ENCODE results near the gene DKC1.
"Not testable (repeated sequence)": the region's sequence is repeated elsewhere in the genome, so short reads cannot be mapped to it uniquely, and the experiment has no call there.

DKC1 gene

DNA sequence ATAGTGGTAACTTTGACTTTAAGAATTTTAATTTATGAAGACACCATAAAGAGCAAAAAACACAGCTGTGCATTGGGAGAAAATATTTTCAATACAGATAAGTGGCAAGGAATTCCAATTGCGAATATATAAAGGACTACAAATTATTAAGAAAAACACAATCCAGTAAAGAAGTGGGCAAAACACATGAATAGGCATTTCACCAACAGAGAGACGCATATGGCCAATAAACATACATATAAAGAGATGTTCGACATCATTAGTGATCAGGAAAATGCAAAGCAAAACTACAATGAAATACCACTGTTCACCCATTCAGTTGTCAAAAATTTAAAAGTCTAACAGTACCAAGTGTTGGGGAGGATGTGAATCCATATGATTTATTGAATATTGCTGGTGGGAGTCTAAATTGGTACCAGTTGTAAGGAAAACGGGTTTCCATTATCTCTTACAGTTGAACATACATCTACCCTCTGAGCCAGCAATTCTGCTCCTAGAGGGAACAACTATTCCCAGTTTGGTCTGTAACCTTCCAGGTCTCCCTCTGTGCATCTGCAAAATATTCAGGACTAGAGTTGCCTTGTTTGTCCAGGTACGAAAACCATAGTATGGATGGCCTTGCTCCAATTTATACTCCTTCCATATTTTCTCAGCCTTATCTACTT lies 44.3 kb downstream of the DKC1 start:
- WGBS (ENCODE audit: insufficient coverage, insufficient read length): no CpG with 5 or more reads among the region's 5 CpGs
- H3K27me3 ChIP-seq (ENCODE audit: control insufficient read depth, insufficient read depth, low read length): peaks cover 2% of the 10 kb centered on the region; the same call in 1 of the 2 replicates

GRCh38 chrX:154809939-154810665 lies 47.4 kb downstream of the DKC1 start:
- Histone ChIP-seq H3K4me3 (ENCODE audit: low read length) (no peak overlapping the region), H3K27me3 (ENCODE audit: control insufficient read depth, insufficient read depth, low read length) (no peaks in the 10 kb centered on the region), H3K36me3 (ENCODE audit: control insufficient read depth, insufficient read depth, low read length) (no peaks in the 10 kb centered on the region), H3K9me3 (ENCODE audit: control insufficient read depth, insufficient read depth, low read length) (no peaks in the 10 kb centered on the region), H3K27ac (ENCODE audit: low read length) (no peak overlapping the region), H3K4me1 (ENCODE audit: control insufficient read depth, insufficient read depth, low read length) (no peaks in the 10 kb centered on the region)
- no peak for DNase-seq (ENCODE audit: low read depth, low spot score)
- WGBS (ENCODE audit: insufficient coverage, insufficient read length): no CpG with 5 or more reads among the region's 1 CpG

More for the DNA sequence above, 44.3 kb downstream of the DKC1 start:
- H3K4me3 ChIP-seq (ENCODE audit: low read length): no peak overlapping the region
- no peaks in the 10 kb centered on the region for H3K36me3 ChIP-seq (ENCODE audit: control insufficient read depth, insufficient read depth, low read length)
- no peak for DNase-seq (ENCODE audit: low read depth, low spot score)
- H3K4me1 ChIP-seq (ENCODE audit: control insufficient read depth, insufficient read depth, low read length): peaks cover 2% of the 10 kb centered on the region
- no peaks in the 10 kb centered on the region for H3K9me3 ChIP-seq (ENCODE audit: control insufficient read depth, insufficient read depth, low read length)
- no peak overlapping the region for H3K27ac ChIP-seq (ENCODE audit: low read length)

DNA sequence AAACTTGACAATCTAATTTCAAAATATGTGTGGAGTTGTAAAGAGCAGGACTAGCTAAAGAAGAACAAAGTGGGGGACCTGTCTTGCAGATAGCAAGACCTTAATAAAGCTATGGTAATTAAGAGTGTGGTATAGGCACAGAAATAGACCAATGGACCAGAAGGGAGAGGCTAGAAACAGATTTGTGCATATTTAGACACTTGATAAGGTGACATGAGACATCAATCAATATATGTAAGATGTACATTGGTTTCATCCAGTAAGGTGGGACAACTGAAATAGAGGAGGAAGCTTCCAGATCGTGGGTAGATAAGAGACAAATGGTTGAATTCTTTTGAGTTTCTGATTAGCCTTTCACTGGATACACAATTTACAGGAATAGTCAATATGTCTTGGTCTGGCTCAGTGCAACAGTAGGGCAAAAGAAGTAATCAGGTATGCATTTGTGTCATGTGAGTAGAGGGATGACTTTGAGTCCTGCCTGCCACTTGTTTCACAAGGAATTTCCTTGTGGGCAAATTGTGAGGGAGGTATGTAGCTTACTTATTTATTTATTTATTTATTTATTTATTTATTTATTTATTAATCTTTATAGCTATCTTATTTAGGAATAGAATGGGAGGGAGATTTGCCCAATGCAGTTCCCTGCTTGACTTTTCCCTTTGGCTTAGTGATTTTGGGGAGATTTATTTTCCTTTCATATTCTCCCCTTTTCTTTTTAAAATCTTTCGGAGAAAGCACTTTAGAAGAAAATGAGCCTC lies 49.9 kb downstream of the DKC1 start:
- no peak for DNase-seq (ENCODE audit: low read depth, low spot score)
- Histone ChIP-seq H3K36me3 (ENCODE audit: control insufficient read depth, insufficient read depth, low read length) (no peaks in the 10 kb centered on the region), H3K4me1 (ENCODE audit: control insufficient read depth, insufficient read depth, low read length) (no peaks in the 10 kb centered on the region), H3K4me3 (ENCODE audit: low read length) (no peak overlapping the region), H3K9me3 (ENCODE audit: control insufficient read depth, insufficient read depth, low read length) (no peaks in the 10 kb centered on the region), H3K27me3 (ENCODE audit: control insufficient read depth, insufficient read depth, low read length) (no peaks in the 10 kb centered on the region), H3K27ac (ENCODE audit: low read length) (no peak overlapping the region)
- WGBS (ENCODE audit: insufficient coverage, insufficient read length): no CpG with 5 or more reads among the region's 2 CpGs

GRCh38 chrX:154813801-154814200 lies 51.1 kb downstream of the DKC1 start:
- no peak for DNase-seq (ENCODE audit: low read depth, low spot score)
- Histone ChIP-seq H3K4me1 (ENCODE audit: control insufficient read depth, insufficient read depth, low read length) (no peaks in the 10 kb centered on the region), H3K4me3 (ENCODE audit: low read length) (no peak overlapping the region), H3K9me3 (ENCODE audit: control insufficient read depth, insufficient read depth, low read length) (no peaks in the 10 kb centered on the region), H3K27ac (ENCODE audit: low read length) (no peak overlapping the region), H3K36me3 (ENCODE audit: control insufficient read depth, insufficient read depth, low read length) (no peaks in the 10 kb centered on the region), H3K27me3 (ENCODE audit: control insufficient read depth, insufficient read depth, low read length) (no peaks in the 10 kb centered on the region)
- no CpG with 5 or more reads among the region's 1 CpG for WGBS (ENCODE audit: insufficient coverage, insufficient read length)

GRCh38 chrX:154815274-154815818 lies 52.7 kb downstream of the DKC1 start:
- WGBS (ENCODE audit: insufficient coverage, insufficient read length): no CpG with 5 or more reads among the region's 5 CpGs
- DNase-seq (ENCODE audit: low read depth, low spot score): no peak
- no peak overlapping the region for H3K4me3 ChIP-seq (ENCODE audit: low read length)

DNA sequence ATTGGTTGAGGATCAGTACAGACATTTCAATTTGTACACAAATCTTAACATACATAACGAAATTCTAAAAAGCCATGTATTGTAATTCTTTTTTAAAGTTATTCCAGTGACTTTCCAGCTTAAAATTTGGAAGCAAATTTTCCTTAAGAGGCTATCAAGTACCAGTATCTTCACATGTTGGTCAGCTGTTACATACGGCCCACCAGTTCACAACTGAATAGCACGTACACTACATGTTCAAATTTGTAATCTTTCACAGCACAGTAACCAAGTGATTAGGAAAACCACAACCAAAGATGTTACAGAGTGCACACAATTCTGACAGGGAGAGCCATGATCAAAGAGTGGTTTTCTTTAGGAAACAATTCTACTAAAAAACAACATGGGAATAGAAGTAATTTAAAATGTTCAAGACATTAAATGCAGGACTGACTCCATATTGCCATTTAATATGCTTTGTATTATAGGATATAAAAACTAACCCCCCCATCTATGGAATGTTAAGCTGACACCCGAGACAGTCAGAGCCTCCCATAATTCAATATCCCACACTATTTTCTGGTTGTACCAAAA lies 53.7 kb downstream of the DKC1 start:
- H3K4me3 ChIP-seq (ENCODE audit: low read length); H3K4me1 ChIP-seq (ENCODE audit: control insufficient read depth, insufficient read depth, low read length); H3K9me3 ChIP-seq (ENCODE audit: control insufficient read depth, insufficient read depth, low read length); H3K36me3 ChIP-seq (ENCODE audit: control insufficient read depth, insufficient read depth, low read length); H3K27ac ChIP-seq (ENCODE audit: low read length); DNase-seq (ENCODE audit: low read depth, low spot score); H3K27me3 ChIP-seq (ENCODE audit: control insufficient read depth, insufficient read depth, low read length): not testable (repeated sequence)
- no CpG with 5 or more reads among the region's 4 CpGs for WGBS (ENCODE audit: insufficient coverage, insufficient read length)

More at GRCh38 chrX:154815274-154815818, 52.7 kb downstream of the DKC1 start:
- Histone ChIP-seq H3K36me3 (ENCODE audit: control insufficient read depth, insufficient read depth, low read length) (no peaks in the 10 kb centered on the region), H3K9me3 (ENCODE audit: control insufficient read depth, insufficient read depth, low read length) (no peaks in the 10 kb centered on the region), H3K27ac (ENCODE audit: low read length) (no peak overlapping the region), H3K4me1 (ENCODE audit: control insufficient read depth, insufficient read depth, low read length) (no peaks in the 10 kb centered on the region; the same call in 1 of the 2 replicates), H3K27me3 (ENCODE audit: control insufficient read depth, insufficient read depth, low read length) (no peaks in the 10 kb centered on the region)

- DNase-seq (ENCODE audit: low read depth, low spot score); H3K27me3 ChIP-seq (ENCODE audit: control insufficient read depth, insufficient read depth, low read length); H3K27ac ChIP-seq (ENCODE audit: low read length); H3K9me3 ChIP-seq (ENCODE audit: control insufficient read depth, insufficient read depth, low read length); H3K4me1 ChIP-seq (ENCODE audit: control insufficient read depth, insufficient read depth, low read length); H3K36me3 ChIP-seq (ENCODE audit: control insufficient read depth, insufficient read depth, low read length); H3K4me3 ChIP-seq (ENCODE audit: low read length): not testable (repeated sequence)
- WGBS (ENCODE audit: insufficient coverage, insufficient read length): no CpG with 5 or more reads among the region's 19 CpGs
These were observed 54.5 kb downstream of the DKC1 start for GRCh38 chrX:154817048-154817618.

DNA sequence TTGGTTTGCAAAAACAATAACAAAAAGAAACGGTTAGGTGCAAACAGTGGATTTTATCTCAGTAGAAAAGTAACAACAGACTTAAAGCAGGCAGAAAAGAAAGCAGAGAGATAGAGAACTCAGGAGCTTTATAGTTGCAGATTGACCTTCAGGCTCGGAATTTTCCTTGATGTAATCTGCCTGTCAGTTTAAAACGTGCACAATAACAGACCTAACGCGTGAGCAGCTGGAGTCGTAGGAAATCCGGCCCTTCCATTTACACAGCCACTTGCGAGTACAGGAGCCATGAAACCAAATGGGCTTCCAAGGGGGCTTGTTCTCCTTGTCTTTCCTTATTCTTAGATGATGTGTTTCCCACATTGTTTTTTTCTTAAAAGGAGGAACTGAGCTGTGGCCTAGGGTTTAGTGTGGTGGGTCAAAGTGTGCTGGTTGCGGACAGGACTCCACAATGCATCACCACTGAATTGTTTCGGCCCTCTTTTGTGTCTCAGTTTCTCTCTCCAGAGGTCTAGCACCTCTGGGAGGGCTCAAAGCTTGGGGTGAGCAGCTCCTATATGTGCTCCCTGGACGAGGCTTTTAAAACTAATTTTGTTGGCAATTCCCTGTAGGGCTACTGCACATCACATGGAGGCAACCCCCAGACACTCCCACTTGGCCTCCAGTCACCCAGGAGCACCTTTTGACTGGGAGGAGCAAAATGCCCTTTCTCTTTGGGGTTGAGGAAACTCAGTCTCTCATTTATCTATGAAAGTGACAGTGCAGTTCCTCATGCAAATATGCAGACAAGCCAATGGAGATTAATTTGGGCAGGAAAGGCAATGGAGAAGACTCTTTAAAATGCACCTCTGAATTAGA lies 56.5 kb downstream of the DKC1 start:
- no peaks in the 10 kb centered on the region for H3K9me3 ChIP-seq (ENCODE audit: control insufficient read depth, insufficient read depth, low read length)
- H3K4me1 ChIP-seq (ENCODE audit: control insufficient read depth, insufficient read depth, low read length): no peaks in the 10 kb centered on the region; the same call in 1 of the 2 replicates
- H3K4me3 ChIP-seq (ENCODE audit: low read length): no peak overlapping the region
- DNase-seq (ENCODE audit: low read depth, low spot score): no peak
- no CpG with 5 or more reads among the region's 11 CpGs for WGBS (ENCODE audit: insufficient coverage, insufficient read length)
- no peaks in the 10 kb centered on the region for H3K36me3 ChIP-seq (ENCODE audit: control insufficient read depth, insufficient read depth, low read length)
- H3K27ac ChIP-seq (ENCODE audit: low read length): no peak overlapping the region
- H3K27me3 ChIP-seq (ENCODE audit: control insufficient read depth, insufficient read depth, low read length): no peaks in the 10 kb centered on the region

DNA sequence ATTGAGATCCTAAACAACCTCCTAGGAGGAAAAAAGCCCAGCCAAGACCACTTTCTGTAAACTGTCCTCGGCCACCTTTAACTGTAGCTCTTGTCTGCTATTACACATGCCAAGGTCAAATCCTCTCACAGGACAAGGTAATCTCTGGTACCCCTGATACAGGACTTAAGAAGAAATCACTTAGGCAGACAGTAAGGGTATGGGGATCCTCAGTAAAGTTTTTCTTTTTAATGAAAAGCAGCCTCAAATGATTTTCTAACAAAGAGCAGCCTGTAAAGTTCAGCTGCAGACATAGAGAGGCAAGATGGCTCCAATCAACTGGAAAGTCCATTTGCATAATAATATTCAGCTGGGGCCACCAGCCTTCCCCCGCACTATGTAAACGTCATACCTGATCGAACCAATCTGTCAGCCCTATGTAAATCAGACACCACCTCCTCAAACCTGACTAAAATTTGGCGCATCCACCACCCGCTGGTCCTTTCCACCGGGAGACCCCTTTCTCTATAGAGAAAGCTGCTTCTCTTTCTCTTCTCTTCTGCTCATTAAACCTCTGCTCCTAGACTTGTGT lies 57.2 kb downstream of the DKC1 start:
- H3K27ac ChIP-seq (ENCODE audit: low read length): no peak overlapping the region
- WGBS (ENCODE audit: insufficient coverage, insufficient read length): no CpG with 5 or more reads among the region's 7 CpGs

More for the DNA sequence above, 57.2 kb downstream of the DKC1 start:
- no peaks in the 10 kb centered on the region for H3K9me3 ChIP-seq (ENCODE audit: control insufficient read depth, insufficient read depth, low read length)
- no peaks in the 10 kb centered on the region for H3K27me3 ChIP-seq (ENCODE audit: control insufficient read depth, insufficient read depth, low read length)
- H3K36me3 ChIP-seq (ENCODE audit: control insufficient read depth, insufficient read depth, low read length): no peaks in the 10 kb centered on the region
- DNase-seq (ENCODE audit: low read depth, low spot score): no peak
- no peak overlapping the region for H3K4me3 ChIP-seq (ENCODE audit: low read length)
- H3K4me1 ChIP-seq (ENCODE audit: control insufficient read depth, insufficient read depth, low read length): no peaks in the 10 kb centered on the region; the same call in 1 of the 2 replicates
